HG02973 (cell line): Measurements from ENCODE around the gene ARL6IP6.

ENCODE experiments used
- ATAC-seq: cut with Tn5 transposase; IDR thresholded peaks from one replicate; pipeline ENCODE4 v1.9.1; 2021; ENCODE audit warnings: moderate library complexity; ENCODE audit not compliant: unreplicated experiment

Gene ARL6IP6

GRCh38 chr2:152792974-152793373, 74.6 kb downstream of the ARL6IP6 start:
- no peak for ATAC-seq

- ATAC-seq = no peak
These were observed 78.5 kb downstream of the ARL6IP6 start for GRCh38 chr2:152796941-152797340.

GRCh38 chr2:152804687-152805408, 86.4 kb downstream of the ARL6IP6 start:
- ATAC-seq = no peak

GRCh38 chr2:152811916-152812315, 93.5 kb downstream of the ARL6IP6 start:
- no peak for ATAC-seq
